Measurements from ENCODE around the gene MINDY4. TPM values are rescaled to one million over a fixed set of nuclear protein-coding genes. Genes with fewer than 3 reads are reported as not detected.

Gene MINDY4
- total and polyA plus RNA-seq, 2 donors (not counting 1 experiment from before 2014, with no cell fraction given), result 6.1 to 6.3 TPM

DNA sequence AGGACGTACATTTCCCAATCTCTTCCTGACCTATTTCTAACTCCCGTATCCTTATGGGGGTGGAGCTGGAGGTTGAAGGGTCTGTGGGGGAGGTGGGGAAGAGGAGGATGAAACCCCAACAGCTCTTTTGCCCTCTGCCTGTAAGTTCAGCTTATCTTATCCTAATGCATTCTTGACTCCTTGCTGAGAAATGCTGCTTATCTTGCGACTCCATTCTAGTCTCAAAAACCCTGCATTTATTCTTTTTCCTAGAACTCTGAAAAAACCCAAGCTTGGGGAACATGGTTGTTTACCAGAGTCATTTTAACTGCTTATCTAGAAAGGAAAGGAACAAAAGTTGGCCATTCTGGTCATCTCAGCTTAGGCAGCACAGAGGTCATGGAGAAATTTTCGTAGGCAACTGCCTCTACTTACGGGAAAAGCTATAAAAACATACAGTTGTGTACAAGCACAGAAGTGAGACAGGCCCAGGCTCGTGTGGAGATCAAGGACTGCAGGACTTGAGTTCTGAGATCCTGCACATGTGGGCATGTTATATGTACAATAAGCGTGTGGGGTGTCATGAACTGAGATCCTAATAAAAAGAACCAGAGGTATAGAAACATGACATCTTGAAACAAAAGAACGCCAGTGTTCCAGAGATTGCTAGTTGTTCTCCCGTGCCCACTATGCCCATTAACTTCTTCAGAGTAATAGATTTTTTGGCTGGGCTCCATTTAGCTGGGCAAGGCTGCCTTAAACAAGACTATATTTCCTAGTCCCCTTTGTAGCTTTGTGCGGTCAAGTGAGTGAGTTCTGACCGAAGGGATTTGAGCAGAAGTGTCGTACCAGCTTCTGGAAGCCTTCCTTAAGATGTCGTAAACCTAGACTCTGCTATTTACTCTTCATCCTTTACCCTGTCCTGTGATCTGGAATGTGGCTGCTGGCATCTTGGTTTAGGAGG is 9.7 kb upstream of the MINDY4 start:
- DNase-seq (ENCODE audit: low read depth in 2 of 2), result peak in 1 of 2 donors; percentile 20
- Histone ChIP-seq H4K20me1 (ENCODE audit: control insufficient read depth, extremely low read depth, insufficient read depth, low read length) (no peaks in the 10 kb centered on the region), H3K4me1 (ENCODE audit: control insufficient read depth, extremely low read depth, insufficient read depth, low read length) (peaks cover 3% of the 10 kb centered on the region), H3K79me2 (ENCODE audit: control insufficient read depth, insufficient read depth, low read length) (no peaks in the 10 kb centered on the region), H3K9ac (ENCODE audit: insufficient read depth, low read length) (no peak overlapping the region), H2AFZ (ENCODE audit: low read length) (no peak overlapping the region), H3K27ac (ENCODE audit: insufficient read depth, low read length) (no peak overlapping the region), H3K27me3 (ENCODE audit: control insufficient read depth, insufficient read depth, low read length) (no peaks in the 10 kb centered on the region), H3K36me3 (ENCODE audit: control insufficient read depth, insufficient read depth, low read length) (no peaks in the 10 kb centered on the region), H3K4me3 (replicated peaks in 1 of 4; ENCODE audit: control extremely low read depth in 1 of 4, insufficient read depth in 1 of 4, low read depth in 3 of 4, low read length in 4 of 4) (no peak overlapping the region), H3K4me2 (ENCODE audit: extremely low read depth, insufficient read depth, low read length) (no peak overlapping the region), H3K9me3 (ENCODE audit: control insufficient read depth, insufficient read depth, low read depth, low read length) (no peaks in the 10 kb centered on the region)
- TF ChIP-seq, protein P1, sequence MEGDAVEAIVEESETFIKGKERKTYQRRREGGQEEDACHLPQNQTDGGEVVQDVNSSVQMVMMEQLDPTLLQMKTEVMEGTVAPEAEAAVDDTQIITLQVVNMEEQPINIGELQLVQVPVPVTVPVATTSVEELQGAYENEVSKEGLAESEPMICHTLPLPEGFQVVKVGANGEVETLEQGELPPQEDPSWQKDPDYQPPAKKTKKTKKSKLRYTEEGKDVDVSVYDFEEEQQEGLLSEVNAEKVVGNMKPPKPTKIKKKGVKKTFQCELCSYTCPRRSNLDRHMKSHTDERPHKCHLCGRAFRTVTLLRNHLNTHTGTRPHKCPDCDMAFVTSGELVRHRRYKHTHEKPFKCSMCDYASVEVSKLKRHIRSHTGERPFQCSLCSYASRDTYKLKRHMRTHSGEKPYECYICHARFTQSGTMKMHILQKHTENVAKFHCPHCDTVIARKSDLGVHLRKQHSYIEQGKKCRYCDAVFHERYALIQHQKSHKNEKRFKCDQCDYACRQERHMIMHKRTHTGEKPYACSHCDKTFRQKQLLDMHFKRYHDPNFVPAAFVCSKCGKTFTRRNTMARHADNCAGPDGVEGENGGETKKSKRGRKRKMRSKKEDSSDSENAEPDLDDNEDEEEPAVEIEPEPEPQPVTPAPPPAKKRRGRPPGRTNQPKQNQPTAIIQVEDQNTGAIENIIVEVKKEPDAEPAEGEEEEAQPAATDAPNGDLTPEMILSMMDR (conservative IDR thresholded peaks at IDR 0.05 in 1 of 2, IDR thresholded peaks at IDR 0.05 in 1 of 2; ENCODE audit: low read depth in 1 of 2, low read length in 2 of 2), result no peak

GRCh38 chr7:30764030-30764975 is 6.9 kb upstream of the MINDY4 start:
- Histone ChIP-seq H3K4me3 (replicated peaks in 1 of 4; ENCODE audit: control extremely low read depth in 1 of 4, insufficient read depth in 1 of 4, low read depth in 3 of 4, low read length in 4 of 4) (no peak overlapping the region), H3K9me3 (ENCODE audit: control insufficient read depth, insufficient read depth, low read depth, low read length) (no peaks in the 10 kb centered on the region), H3K27ac (ENCODE audit: insufficient read depth, low read length) (no peak overlapping the region), H4K20me1 (ENCODE audit: control insufficient read depth, extremely low read depth, insufficient read depth, low read length) (no peaks in the 10 kb centered on the region), H3K79me2 (ENCODE audit: control insufficient read depth, insufficient read depth, low read length) (no peaks in the 10 kb centered on the region), H3K36me3 (ENCODE audit: control insufficient read depth, insufficient read depth, low read length) (no peaks in the 10 kb centered on the region), H2AFZ (ENCODE audit: low read length) (no peak overlapping the region), H3K27me3 (ENCODE audit: control insufficient read depth, insufficient read depth, low read length) (no peaks in the 10 kb centered on the region), H3K9ac (ENCODE audit: insufficient read depth, low read length) (no peak overlapping the region), H3K4me2 (ENCODE audit: extremely low read depth, insufficient read depth, low read length) (no peak overlapping the region), H3K4me1 (ENCODE audit: control insufficient read depth, extremely low read depth, insufficient read depth, low read length) (peaks cover 3% of the 10 kb centered on the region)
- TF ChIP-seq, protein P1 (conservative IDR thresholded peaks at IDR 0.05 in 1 of 2, IDR thresholded peaks at IDR 0.05 in 1 of 2; ENCODE audit: low read depth in 1 of 2, low read length in 2 of 2), result no peak
- no peak for TF ChIP-seq EZH2 (IDR thresholded peaks at IDR 0.05; ENCODE audit: low read length, missing control alignments)
- DNase-seq (ENCODE audit: low read depth in 2 of 2), result peak; percentile 65 to 82

GRCh38 chr7:30765408-30765807 is 5.8 kb upstream of the MINDY4 start:
- Histone ChIP-seq H3K79me2 (ENCODE audit: control insufficient read depth, insufficient read depth, low read length) (no peaks in the 10 kb centered on the region), H2AFZ (ENCODE audit: low read length) (no peak overlapping the region), H3K27ac (ENCODE audit: insufficient read depth, low read length) (no peak overlapping the region), H3K27me3 (ENCODE audit: control insufficient read depth, insufficient read depth, low read length) (no peaks in the 10 kb centered on the region), H3K9ac (ENCODE audit: insufficient read depth, low read length) (no peak overlapping the region), H3K9me3 (ENCODE audit: control insufficient read depth, insufficient read depth, low read depth, low read length) (no peaks in the 10 kb centered on the region), H4K20me1 (ENCODE audit: control insufficient read depth, extremely low read depth, insufficient read depth, low read length) (no peaks in the 10 kb centered on the region), H3K36me3 (ENCODE audit: control insufficient read depth, insufficient read depth, low read length) (no peaks in the 10 kb centered on the region), H3K4me3 (replicated peaks in 1 of 4; ENCODE audit: control extremely low read depth in 1 of 4, insufficient read depth in 1 of 4, low read depth in 3 of 4, low read length in 4 of 4) (no peak overlapping the region), H3K4me1 (ENCODE audit: control insufficient read depth, extremely low read depth, insufficient read depth, low read length) (peaks cover 3% of the 10 kb centered on the region), H3K4me2 (ENCODE audit: extremely low read depth, insufficient read depth, low read length) (no peak overlapping the region)
- TF ChIP-seq, protein P1 (conservative IDR thresholded peaks at IDR 0.05 in 1 of 2, IDR thresholded peaks at IDR 0.05 in 1 of 2; ENCODE audit: low read depth in 1 of 2, low read length in 2 of 2), result no peak
- TF ChIP-seq EZH2 (IDR thresholded peaks at IDR 0.05; ENCODE audit: low read length, missing control alignments), result no peak
- DNase-seq (ENCODE audit: low read depth in 2 of 2), result no peak
